GM20431 (cell line): Measurements from ENCODE around the gene TTC34.
"Not testable (repeated sequence)": the region's sequence is repeated elsewhere in the genome, so short reads cannot be mapped to it uniquely, and the experiment has no call there.

Experiments used
- in situ Hi-C: fragments of 300-500 bp; cut with MseI, MboI; formaldehyde crosslinking; loops from one replicate; pipeline ENCODE4 v1.15.0; 2020; ENCODE audit warnings: low sequenced_read_pairs; ENCODE audit not compliant: unreplicated experiment

TTC34 gene

DNA sequence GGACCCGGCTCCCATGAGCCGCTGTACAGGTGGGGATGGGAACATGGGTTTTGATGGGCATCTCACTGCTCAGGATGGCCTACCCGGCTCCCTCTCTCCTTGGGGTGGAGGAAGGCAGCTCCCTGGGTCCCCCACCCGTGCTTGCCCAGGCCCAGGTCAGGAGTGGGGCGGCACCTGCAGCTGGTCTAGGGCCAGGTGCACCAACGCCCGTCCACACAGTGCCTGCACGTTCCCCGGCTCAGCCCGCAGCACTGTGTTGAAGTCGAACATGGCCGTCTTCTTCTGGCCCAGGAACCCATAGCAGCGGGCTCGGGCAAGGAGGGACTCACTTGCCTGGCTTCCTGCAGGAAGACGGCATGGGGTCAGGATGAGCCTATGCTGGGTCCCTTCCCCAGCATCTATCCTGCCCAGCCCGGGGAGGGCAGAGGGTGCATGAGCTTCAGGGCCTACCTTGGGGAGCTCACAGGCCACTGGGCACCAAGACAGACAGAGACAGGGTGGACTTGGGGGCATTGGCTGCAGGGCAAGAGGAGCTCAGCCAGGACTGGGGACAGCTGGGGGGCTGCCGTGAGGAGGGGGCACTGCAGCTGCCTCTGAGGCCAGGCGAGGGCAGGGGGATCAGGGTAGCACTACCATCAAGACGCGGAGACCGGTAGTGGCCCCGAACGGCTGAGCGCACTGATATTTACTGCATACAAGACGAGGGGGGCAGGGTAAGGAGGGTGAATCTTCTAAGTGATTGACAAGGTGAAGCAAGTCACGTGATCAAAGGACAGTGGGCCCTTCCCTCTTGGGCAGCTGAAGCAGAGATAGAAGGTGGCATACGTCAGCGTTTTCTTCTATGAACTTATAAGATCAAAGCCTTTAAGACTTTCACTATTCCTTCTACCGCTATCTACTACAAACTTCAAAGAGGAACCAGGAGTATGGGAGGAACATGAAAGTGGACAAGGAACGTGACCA is 17.8 kb downstream of the TTC34 start:
- in situ Hi-C loops, result no loop called here

DNA sequence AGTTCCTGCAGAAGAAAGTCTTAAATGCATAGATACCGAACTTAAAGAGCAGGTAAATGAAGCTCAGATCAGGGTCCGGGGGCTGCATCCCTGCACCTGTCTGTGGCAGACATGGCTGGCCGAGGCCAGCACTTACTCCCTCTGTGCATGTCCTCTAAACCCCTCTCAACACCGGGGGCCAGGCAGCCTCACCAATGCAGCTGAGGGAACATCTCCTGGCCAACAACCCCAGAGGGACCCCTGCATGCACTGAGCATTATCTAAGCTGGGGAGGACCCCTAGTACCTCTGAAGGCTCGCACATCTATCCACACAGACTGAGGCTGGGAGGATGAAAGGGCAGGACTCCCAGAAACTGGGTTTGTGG is 18.4 kb downstream of the TTC34 start:
- in situ Hi-C loops, result no loop called here

DNA sequence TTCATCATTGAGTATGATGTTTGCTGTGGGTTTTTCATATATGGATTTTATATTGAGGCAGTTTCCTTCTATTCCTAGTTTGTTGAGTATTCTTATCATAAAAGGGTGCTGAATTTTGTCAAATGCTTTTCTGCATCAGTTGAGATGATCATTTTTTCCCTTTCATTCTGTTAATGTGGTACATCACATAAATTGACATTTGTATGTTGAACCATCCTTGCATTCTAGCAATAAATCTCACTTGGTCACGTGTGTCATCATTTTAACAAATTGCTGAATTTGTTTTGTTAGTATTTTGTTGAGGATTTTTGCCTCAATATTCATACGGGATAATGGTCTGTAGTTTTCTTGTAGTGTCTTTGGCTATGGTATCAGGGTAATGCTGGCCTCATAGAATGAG is 19.9 kb downstream of the TTC34 start:
- in situ Hi-C loops, result no loop called here

DNA sequence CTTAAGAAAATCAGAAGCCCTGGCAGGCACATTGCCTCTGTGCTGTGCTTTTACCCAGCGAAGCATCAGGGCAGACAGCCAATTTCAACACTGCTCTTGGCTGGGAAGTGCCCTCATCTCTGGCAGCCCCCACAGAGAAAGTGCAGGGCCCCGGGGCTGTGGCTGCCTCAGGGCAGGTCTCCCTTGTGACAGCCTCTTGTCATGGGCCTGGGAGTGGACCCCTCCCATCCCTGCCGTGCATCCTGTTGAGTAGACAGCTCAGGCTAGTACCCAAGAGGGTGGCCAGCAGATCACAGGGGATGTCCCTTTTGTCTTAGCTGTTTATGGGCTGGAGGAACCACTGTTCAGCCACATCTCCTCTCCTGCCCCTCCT is 23.3 kb downstream of the TTC34 start:
- in situ Hi-C loops, result no loop called here

DNA sequence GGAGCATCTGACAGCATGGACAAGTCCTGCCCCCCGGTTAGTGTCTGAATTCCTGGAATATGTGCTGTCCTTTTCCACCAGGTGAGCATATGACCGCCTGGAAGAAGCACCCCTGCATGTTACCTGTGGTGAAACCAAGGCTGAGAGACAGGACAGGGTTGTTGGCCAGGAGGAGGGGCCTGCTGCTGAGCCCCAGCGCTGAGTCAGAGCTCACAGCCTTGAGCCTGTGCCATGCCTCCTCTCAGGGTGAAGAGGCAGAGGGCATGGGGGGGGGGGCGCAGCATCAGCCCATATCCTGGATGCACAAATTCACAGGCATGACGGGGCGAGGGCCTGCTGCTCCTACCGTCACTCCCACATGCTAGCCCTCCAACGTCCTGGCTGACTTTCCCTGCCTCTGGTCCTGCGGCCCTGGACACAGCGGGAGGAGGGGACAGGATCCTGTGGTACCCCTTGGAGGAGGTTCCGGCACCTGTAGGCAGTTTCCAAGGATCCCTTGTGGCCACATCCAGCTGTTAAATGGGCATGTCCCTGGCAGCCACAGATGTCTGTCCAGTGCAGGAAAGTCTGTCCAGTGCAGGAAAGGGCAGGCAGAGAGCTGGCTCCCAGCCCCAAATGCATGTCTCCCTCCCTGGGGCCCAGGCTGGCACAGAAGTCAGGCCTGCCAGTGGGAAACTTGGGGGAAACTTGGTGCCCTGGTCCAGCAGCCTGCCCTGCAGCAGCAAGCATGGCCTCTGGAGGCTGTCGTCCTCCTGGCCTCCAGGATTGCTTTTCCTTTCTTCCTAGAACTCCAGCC is 23.9 kb downstream of the TTC34 start:
- in situ Hi-C loops, result no loop called here

DNA sequence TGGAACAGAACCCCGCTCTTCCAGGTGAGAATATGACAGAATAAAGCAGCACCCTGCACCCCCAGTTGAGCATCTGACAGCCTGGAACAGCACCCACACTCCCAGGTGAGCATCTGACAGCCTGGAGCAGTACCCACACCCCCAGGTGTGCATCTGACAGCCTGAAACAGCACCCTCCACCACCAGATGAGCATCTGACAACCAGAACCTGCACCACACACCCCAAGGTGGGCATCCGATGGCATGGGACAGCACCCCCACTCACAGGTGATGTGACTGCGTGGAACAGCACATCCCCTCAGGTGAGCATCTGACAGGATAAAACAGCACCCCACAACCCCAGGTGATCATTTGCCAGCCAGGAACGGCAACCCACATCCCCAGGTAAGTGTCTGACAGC is 26.2 kb downstream of the TTC34 start:
- in situ Hi-C loops, result not testable (repeated sequence)

DNA sequence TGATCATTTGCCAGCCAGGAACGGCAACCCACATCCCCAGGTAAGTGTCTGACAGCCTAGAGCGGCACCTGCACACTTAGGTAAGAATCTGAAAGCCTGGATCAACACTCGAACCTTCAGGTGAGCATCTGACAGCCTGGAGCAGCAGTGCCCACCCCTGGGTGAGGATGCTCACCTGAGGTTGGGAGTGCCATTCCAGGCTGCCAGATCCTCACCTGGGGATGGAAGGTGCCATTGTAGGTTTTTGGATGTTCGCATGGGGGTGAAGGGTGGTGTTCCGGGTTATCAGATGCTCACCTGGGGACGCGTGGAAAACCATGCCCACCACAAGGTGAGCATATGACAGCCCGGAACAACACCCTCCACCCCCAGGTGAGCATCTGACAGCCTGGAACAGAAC is 33.4 kb downstream of the TTC34 start:
- in situ Hi-C loops, result not testable (repeated sequence)

DNA sequence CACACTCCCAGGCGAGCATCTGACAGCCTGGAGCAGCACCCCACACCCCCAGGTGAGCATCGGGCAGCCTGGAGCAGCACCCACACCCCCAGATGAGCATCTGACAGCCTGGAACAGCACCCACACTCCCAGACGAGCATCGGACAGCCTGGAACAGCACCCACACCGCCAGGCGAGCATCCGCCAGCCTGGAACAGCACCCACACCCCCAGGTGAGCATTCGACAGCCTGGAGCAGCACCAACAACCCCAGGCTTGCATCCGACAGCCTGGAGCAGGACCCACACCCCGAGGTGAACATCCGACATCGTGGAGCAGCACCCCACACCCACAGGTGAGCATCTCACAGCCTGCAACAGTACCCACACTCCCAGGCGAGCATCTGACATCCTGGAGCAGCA is 42.1 kb downstream of the TTC34 start:
- in situ Hi-C loops, result not testable (repeated sequence)

DNA sequence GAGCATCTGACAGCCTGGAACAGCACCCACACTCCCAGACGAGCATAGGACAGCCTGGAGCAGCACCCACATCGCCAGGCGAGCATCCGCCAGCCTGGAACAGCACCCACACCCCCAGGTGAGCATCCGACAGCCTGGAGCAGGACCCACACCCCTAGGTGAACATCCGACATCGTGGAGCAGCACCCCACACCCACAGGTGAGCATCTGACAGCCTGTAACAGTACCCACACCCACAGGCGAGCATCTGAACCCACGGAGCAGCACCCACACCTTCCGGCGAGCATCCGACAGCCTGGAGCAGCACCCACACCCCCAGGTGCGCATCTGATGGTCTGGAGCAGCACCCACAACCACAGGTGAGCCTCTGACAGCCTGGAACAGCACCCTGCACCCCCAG is 44.0 kb downstream of the TTC34 start:
- in situ Hi-C loops, result not testable (repeated sequence)

DNA sequence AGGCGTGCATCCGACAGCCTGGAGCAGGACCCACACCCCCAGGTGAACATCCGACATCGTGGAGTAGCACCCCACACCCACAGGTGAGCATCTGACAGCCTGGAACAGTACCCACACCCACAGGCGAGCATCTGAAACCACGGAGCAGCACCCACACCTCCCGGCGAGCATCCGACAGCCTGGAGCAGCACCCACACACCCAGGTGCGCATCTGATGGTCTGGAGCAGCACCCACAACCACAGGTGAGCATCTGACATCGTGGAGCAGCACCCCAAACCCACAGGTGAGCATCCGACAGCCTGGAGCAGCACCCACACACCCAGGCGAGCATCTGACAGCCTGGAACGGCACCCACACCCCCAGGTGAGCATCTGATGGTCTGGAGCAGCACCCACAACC is 46.1 kb downstream of the TTC34 start:
- in situ Hi-C loops, result not testable (repeated sequence)

DNA sequence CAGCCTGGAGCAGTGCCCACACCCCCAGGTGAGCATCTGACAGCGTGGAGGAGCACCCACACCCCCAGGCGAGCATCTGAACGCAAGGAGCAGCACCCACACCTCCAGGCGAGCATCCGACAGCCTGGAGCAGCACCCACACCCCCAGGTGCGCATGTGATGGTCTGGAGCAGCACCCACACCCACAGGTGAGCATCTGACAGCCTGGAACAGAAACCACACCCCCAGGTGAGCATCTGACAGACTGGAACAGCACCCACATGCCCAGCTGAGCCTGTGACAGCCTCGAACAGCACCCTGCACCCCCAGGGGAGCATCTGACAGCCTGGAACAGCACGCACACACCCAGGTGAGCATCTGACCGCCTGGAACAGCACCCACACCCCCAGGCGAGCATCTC is 46.9 kb downstream of the TTC34 start:
- in situ Hi-C loops, result not testable (repeated sequence)

DNA sequence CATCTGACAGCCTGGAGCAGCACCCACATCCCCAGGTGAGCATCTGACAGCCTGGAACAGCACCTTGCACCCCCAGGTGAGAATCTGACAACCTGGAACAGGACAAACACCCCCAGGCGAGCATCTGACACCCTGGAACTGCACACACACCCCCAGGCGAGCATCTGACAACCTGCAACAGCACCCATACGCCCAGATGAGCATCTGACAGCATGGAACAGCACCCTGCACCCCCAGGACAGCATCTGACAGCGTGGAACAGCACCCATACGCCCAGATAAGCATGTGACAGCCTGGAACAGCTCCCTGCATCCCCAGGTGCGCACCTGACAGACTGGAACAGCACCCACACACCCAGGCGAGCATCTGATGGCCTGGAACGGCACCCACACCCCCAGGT is 49.0 kb downstream of the TTC34 start:
- in situ Hi-C loops, result not testable (repeated sequence)

DNA sequence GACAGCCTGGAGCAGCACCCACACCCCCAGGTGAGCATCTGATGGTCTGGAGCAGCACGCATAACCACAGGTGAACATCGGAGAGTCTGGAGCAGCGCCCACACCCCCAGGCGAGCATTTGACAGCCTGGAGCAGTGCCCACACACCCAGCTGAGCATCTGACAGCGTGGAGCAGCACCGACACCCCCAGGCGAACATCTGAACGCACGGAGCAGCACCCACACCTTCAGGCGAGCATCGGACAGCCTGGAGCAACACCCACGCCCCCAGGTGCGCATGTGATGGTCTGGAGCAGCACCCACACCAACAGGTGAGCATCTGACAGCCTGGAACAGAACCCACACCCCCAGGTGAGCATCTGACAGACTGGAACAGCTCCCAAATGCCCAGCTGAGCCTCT is 49.6 kb downstream of the TTC34 start:
- in situ Hi-C loops, result not testable (repeated sequence)

DNA sequence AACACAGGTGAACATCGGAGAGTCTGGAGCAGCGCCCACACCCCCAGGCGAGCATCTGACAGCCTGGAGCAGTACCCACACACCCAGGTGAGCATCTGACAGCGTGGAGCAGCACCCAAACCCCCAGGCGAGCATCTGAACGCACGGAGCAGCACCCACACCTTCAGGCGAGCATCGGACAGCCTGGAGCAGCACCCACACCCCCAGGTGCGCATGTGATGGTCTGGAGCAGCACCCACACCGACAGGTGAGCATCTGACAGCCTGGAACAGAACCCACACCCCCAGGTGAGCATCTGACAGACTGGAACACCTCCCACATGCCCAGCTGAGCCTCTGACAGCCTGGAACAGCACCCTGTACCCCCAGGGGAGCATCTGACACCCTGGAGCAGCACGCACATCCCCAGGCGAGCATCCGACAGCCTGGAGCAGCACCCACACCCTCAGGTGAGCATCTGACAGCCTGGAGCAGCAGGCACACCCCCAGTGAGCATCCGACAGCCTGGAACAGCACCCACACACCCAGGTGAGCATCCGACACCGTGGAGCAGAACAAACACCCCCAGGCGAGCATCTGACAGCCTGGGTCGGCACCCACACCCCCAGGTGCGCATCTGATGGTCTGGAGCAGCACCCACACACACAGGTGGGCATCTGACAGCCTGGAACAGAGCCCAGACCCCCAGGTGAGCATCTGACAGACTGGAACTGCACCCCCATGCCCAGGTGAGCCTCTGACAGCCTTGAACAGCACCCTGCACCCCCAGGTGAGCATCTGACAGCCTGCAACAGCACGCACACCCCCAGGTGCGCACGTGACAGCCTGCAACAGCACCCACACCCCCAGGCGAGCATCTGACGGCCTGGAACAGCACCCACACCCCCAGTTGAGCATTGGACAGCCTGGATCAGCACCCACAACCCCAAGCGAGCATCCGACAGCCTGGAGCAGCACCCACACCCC is 50.4 kb downstream of the TTC34 start:
- in situ Hi-C loops, result not testable (repeated sequence)

DNA sequence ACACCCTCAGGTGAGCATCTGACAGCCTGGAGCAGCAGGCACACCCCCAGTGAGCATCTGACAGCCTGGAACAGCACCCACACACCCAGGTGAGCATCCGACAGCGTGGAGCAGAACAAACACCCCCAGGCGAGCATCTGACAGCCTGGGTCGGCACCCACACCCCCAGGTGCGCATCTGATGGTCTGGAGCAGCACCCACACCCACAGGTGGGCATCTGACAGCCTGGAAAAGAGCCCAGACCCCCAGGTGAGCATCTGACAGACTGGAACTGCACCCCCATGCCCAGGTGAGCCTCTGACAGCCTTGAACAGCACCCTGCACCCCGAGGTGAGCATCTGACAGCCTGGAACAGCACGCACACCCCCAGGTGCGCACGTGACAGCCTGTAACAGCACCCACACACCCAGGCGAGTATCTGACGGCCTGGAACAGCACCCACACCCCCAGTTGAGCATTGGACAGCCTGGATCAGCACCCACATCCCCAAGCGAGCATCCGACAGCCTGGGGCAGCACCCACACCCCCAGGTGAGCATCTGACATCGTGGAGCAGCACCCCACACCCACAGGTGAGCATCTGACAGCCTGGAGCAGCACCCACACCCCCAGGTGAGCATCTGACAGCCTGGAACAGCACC is 51.3 kb downstream of the TTC34 start:
- in situ Hi-C loops, result not testable (repeated sequence)

DNA sequence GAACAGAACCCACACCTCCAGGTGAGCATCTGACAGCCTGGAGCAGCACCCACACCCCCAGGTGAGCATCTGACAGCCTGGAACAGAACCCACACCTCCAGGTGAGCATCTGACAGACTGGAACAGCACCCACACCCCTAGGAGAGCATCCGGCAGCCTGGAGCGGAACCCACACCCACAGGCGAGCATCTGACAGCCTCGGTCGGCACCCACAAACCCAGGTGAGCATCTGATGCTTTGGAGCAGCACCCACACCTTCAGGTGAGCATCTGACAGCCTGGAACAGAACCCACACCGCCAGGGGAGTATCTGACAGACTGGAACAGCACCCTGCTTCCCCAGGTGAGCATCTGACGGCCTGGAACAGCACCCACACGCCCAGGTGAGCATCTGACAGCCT is 52.9 kb downstream of the TTC34 start:
- in situ Hi-C loops, result not testable (repeated sequence)

DNA sequence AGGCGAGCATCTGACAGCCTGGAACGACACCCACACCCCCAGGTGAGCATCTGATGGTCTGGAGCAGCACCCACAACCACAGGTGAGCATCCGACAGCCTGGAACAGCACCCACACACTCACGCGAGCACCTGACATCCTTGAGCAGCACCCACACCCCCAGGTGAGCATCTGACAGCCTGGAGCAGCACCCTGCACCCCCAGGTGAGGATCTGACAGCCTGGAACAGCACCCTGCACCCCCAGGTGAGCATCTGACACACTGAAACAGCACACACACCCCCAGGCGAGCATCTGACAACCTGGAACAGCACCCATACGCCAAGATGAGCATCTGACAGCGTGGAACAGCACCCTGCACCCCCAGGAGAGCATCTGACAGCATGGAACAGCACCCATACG is 106.7 kb downstream of the TTC34 start:
- in situ Hi-C loops, result not testable (repeated sequence)

DNA sequence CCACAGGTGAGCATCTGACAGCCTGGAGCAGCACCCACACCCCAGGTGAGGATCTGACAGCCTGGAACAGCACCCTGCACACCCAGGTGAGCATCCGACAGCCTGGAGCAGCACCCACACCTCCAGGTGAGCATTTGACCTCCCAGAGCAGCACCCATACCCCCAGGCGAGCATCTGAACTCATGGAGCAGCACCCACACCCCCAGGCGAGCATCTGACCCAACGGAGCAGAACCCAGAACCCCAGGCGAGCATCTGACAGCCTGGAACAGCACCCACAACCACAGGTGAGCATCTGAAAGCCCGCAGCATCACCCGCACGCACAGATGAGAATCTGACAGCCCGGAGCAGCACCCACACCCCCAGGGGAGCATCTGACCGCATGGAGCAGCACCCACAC is 111.3 kb downstream of the TTC34 start:
- in situ Hi-C loops, result not testable (repeated sequence)

DNA sequence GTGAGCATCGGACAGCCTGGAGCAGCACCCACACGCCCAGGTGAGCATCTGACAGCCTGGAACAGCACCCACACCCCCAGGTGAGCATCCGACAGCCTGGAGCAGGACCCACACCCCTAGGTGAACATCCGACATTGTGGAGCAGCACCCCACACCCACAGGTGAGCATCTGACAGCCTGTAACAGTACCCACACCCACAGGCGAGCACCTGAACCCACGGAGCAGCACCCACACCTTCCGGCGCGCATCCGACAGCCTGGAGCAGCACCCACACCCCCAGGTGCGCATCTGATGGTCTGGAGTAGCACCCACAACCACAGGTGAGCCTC is 113.2 kb downstream of the TTC34 start:
- in situ Hi-C loops, result not testable (repeated sequence)
